ENCODE results near the gene CIAO2A.
"Not testable (repeated sequence)": the region's sequence is repeated elsewhere in the genome, so short reads cannot be mapped to it uniquely, and the experiment has no call there.

The CIAO2A gene

DNA sequence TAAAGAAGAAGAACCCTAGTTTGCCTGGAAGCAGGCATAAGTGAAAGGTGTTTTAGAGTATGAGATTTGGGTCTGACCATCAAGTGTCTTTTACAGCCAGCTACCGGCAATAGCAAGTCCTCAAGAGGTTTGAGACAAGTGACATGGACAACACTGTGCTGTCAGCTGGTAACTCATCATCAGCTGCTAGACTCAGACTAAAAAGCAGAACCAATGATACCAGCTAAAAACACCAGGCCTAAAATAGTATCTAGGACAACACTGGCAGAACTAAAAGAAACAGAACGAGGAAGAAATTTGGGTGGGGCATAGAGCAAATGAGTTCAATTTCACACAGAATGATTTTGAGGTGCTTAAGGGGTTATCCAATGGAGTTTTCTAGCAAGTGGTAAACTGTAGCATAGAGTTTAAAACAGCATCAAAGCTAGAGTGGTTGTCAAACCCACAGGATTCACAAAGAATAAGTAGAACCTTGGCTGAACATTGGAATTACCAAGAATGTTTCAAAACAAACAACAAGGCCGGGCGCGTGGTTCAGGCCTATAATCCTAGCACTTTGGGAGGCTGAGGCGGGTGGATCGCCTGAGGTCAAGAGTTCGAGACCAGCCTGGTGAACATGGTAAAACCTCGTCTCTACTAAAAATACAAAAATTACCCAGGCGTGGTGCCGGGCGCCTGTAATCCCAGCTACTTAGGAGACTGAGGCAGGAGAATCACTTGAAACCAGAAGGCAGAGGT lies 3.9 kb downstream of the CIAO2A start:
- peaks cover 5% of the 10 kb centered on the region for H3K4me1 ChIP-seq
- H3K4me3 ChIP-seq (ENCODE audit: low read depth, low read length), result no peak overlapping the region
- no peaks in the 10 kb centered on the region for H3K27me3 ChIP-seq
- no peak for DNase-seq
- no peaks in the 10 kb centered on the region for H3K9me3 ChIP-seq
- no peak for TF ChIP-seq CTCF (IDR thresholded peaks at IDR 0.05; ENCODE audit: low read depth, low read length)
- peaks cover 32% of the 10 kb centered on the region for H3K36me3 ChIP-seq

- no peak for TF ChIP-seq CTCF (IDR thresholded peaks at IDR 0.05; ENCODE audit: low read depth, low read length)
- H3K36me3 ChIP-seq, result peaks cover 46% of the 10 kb centered on the region
- H3K27me3 ChIP-seq, result no peaks in the 10 kb centered on the region
- H3K9me3 ChIP-seq, result no peaks in the 10 kb centered on the region
- DNase-seq, result no peak
- H3K4me1 ChIP-seq, result no peaks in the 10 kb centered on the region
- H3K4me3 ChIP-seq (ENCODE audit: low read depth, low read length), result no peak overlapping the region
Observed at GRCh38 chr15:64082757-64083156, 10.9 kb downstream of the CIAO2A start.

- peaks cover 14% of the 10 kb centered on the region; the same call in 1 of the 2 replicates for H3K36me3 ChIP-seq
- H3K4me3 ChIP-seq (ENCODE audit: low read depth, low read length); H3K27me3 ChIP-seq; H3K9me3 ChIP-seq; DNase-seq; H3K4me1 ChIP-seq: not testable (repeated sequence)
Observed at GRCh38 chr15:64073496-64073895, 20.1 kb downstream of the CIAO2A start.

DNA sequence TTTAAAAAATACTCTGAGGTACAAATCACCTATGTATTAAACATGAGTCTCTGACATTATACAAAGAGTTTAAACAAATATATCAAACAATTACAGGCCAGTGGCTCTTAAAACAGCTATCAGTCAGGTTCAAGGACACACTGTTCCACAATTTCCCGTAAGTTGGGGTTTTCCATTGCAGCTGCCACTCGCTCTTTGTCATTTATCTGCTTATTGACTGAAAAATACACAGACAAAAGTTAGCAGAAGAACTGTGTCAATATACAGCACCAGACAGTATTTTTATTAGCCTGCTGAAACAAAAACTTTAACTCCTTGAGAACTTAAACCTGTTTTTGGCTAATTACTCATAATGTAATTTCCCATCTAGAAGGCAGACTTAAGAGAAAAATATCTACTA lies 20.8 kb downstream of the CIAO2A start:
- DNase-seq, result no peak
- peaks cover 14% of the 10 kb centered on the region; the same call in 1 of the 2 replicates for H3K36me3 ChIP-seq
- H3K4me3 ChIP-seq (ENCODE audit: low read depth, low read length), result no peak overlapping the region
- peaks cover 5% of the 10 kb centered on the region; the same call in 1 of the 2 replicates for H3K4me1 ChIP-seq
- no peaks in the 10 kb centered on the region for H3K9me3 ChIP-seq
- no peaks in the 10 kb centered on the region for H3K27me3 ChIP-seq
- TF ChIP-seq CTCF (IDR thresholded peaks at IDR 0.05; ENCODE audit: low read depth, low read length), result no peak

GRCh38 chr15:64071931-64072765 lies 21.5 kb downstream of the CIAO2A start:
- Histone ChIP-seq H3K4me3 (ENCODE audit: low read depth, low read length) (no peak overlapping the region), H3K27me3 (no peaks in the 10 kb centered on the region), H3K36me3 (peaks cover 14% of the 10 kb centered on the region; the same call in 1 of the 2 replicates), H3K4me1 (peaks cover 6% of the 10 kb centered on the region; the same call in 1 of the 2 replicates), H3K9me3 (no peaks in the 10 kb centered on the region)
- no peak for DNase-seq
- no peak for TF ChIP-seq CTCF (IDR thresholded peaks at IDR 0.05; ENCODE audit: low read depth, low read length)

GRCh38 chr15:64070965-64071851 lies 22.4 kb downstream of the CIAO2A start:
- H3K27me3 ChIP-seq, result no peaks in the 10 kb centered on the region
- TF ChIP-seq CTCF (IDR thresholded peaks at IDR 0.05; ENCODE audit: low read depth, low read length), result no peak
- no peak for DNase-seq
- H3K9me3 ChIP-seq, result no peaks in the 10 kb centered on the region
- H3K36me3 ChIP-seq, result peaks cover 14% of the 10 kb centered on the region; the same call in 1 of the 2 replicates
- peaks cover 8% of the 10 kb centered on the region; the same call in 1 of the 2 replicates for H3K4me1 ChIP-seq
- no peak overlapping the region for H3K4me3 ChIP-seq (ENCODE audit: low read depth, low read length)

Data from BE2C (cell line).